HCT116 (cell line): ENCODE results near the gene GPBAR1. TPM values are rescaled to one million over a fixed set of nuclear protein-coding genes. Genes with fewer than 3 reads are reported as not detected.

Source experiments
- ATAC-seq: fragments of 200-7000 bp; cut with Tn5 transposase; 2 replicates; pipeline ENCODE4 v1.9.1; 2020; ENCODE audit warnings: mild to moderate bottlenecking, moderate library complexity
- BruUV-seq: library from RNA; stranded (reverse); fragments of 400-500 nt; replicated peaks from 2 replicates; lab custom pipeline; 2021; lab: Mats Ljungman, UMichigan
- CTCF ChIA-PET: fragments of 300-600 bp; sonication (Branson Sonifier 250); formaldehyde crosslinking; loops from one replicate; lab custom pipeline; 2021; ENCODE audit warnings: antibody characterized with exemption; lab: Charles Lee
- POLR2A ChIA-PET: fragments of 300-600, 350-600 bp; sonication (Branson Sonifier 250); formaldehyde crosslinking; loops from one replicate; lab custom pipeline; 2021; ENCODE audit warnings: antibody characterized with exemption; lab: Charles Lee
- RAD21 ChIA-PET, 2 experiments: fragments of 300-600 bp; sonication (Branson Sonifier 250); formaldehyde crosslinking; loops; one replicate each; lab custom pipeline; 2023; ENCODE audit warnings: low total read pairs in 2 of 2; ENCODE audit not compliant: uncharacterized antibody in 2 of 2, unreplicated experiment in 2 of 2, low non-redundant PET in 1 of 2; lab: Charles Lee
- DNase-seq: peaks from one replicate; pipeline ENCODE4 v3.0.0-alpha.2; 2010; ENCODE audit warnings: low read depth, low spot score
- H2AFZ ChIP-seq: fragments of 200-600 bp; shearing (Covaris generic), sonication (generic); 2 replicates; pipeline ENCODE4 v1.6.1; 2017; ENCODE audit warnings: low read depth, mixed run types, mixed read lengths, antibody characterized with exemption, low read length; ENCODE audit not compliant: poor library complexity, severe bottlenecking
- H3K27ac ChIP-seq: 2 replicates; pipeline ENCODE4 v1.5.1; 2012; ENCODE audit warnings: low read depth, low read length
- H3K27me3 ChIP-seq: fragments of 200-600 bp; sonication (generic); 2 replicates; pipeline ENCODE4 v1.6.1; 2016; ENCODE audit warnings: mixed run types, low read length, mixed read lengths; ENCODE audit not compliant: insufficient read depth
- H3K36me3 ChIP-seq, 2 experiments: fragments of 200-500 bp in 1 of 2; fragments of 200-600 bp in 1 of 2; sonication (Bioruptor generic) in 1 of 2; sonication (generic) in 1 of 2; 2 replicates each; pipeline versions ENCODE4 v1.5.1 to v1.6.1; 2014 to 2016; ENCODE audit warnings: low read length in 2 of 2, inconsistent platforms in 1 of 2, mixed read lengths in 1 of 2, mixed run types in 1 of 2; ENCODE audit not compliant: insufficient read depth in 2 of 2, control insufficient read depth in 1 of 2
- H3K4me1 ChIP-seq, 2 experiments: fragments of 200-600 bp in 1 of 2; sonication (generic) in 1 of 2; 2 replicates each; pipeline versions ENCODE4 v1.5.1 to v1.6.1; 2012 to 2017; ENCODE audit warnings: low read length in 2 of 2, inconsistent platforms in 1 of 2, mild to moderate bottlenecking in 1 of 2, mixed read lengths in 1 of 2, mixed run types in 1 of 2, moderate library complexity in 1 of 2; ENCODE audit not compliant: insufficient read depth in 2 of 2, control insufficient read depth in 1 of 2
- H3K4me2 ChIP-seq: fragments of 200-600 bp; sonication (generic); 2 replicates; pipeline ENCODE4 v1.6.1; 2017; ENCODE audit warnings: mixed run types, low read length, mixed read lengths
- H3K4me3 ChIP-seq, 2 experiments: fragments of 200-600 bp in 1 of 2; sonication (generic) in 1 of 2; replicated peaks in 1 of 2; 2 replicates each; pipeline ENCODE4 v1.5.1; 2011 to 2016; ENCODE audit warnings: low read length in 2 of 2, control low read depth in 1 of 2, low read depth in 1 of 2, mild to moderate bottlenecking in 1 of 2, mixed read lengths in 1 of 2, mixed run types in 1 of 2
- H3K79me2 ChIP-seq: fragments of 200-600 bp; sonication (generic); 2 replicates; pipeline ENCODE4 v1.6.1; 2017; ENCODE audit warnings: mild to moderate bottlenecking, mixed run types, low read length, moderate library complexity, mixed read lengths; ENCODE audit not compliant: insufficient read depth
- H3K9ac ChIP-seq: fragments of 200-600 bp; sonication (generic); 2 replicates; pipeline ENCODE4 v1.6.1; 2016; ENCODE audit warnings: low read length, mixed read lengths
- H3K9me2 ChIP-seq: fragments of 200-600 bp; sonication (generic), shearing (Covaris generic); 2 replicates; pipeline ENCODE4 v1.6.1; 2017; ENCODE audit warnings: mixed run types, mild to moderate bottlenecking, moderate library complexity; ENCODE audit not compliant: insufficient read depth
- H3K9me3 ChIP-seq, 2 experiments: fragments of 200-500 bp in 1 of 2; fragments of 200-600 bp in 1 of 2; sonication (Bioruptor generic) in 1 of 2; sonication (generic) in 1 of 2; 2 replicates each; pipeline ENCODE4 v1.6.1; 2014 to 2017; ENCODE audit warnings: low read length in 2 of 2, mixed read lengths in 2 of 2, inconsistent platforms in 1 of 2, low read depth in 1 of 2, mild to moderate bottlenecking in 1 of 2, mixed run types in 1 of 2, moderate library complexity in 1 of 2; ENCODE audit not compliant: control insufficient read depth in 1 of 2, insufficient read depth in 1 of 2
- H4K20me1 ChIP-seq: fragments of 200-600 bp; sonication (generic), shearing (Covaris generic); 2 replicates; pipeline ENCODE4 v1.6.1; 2017; ENCODE audit warnings: mixed run types, mild to moderate bottlenecking, moderate library complexity; ENCODE audit not compliant: insufficient read depth
- ATF3 ChIP-seq: IDR thresholded peaks from 2 replicates; pipeline ENCODE4 v1.6.1; 2012
- CEBPB ChIP-seq: IDR thresholded peaks from 2 replicates; pipeline ENCODE4 v1.6.1; 2012; ENCODE audit warnings: low read depth
- CTCF ChIP-seq, 3 experiments: fragments of 200-600 bp in 1 of 3; sonication (generic) in 1 of 3; IDR thresholded peaks in 2 of 3; conservative IDR thresholded peaks in 1 of 3; 2 replicates each; pipeline ENCODE4 v1.5.1; 2012 to 2017; ENCODE audit warnings: low read depth in 2 of 3, low read length in 2 of 3, antibody characterized with exemption in 1 of 3, borderline replicate concordance in 1 of 3, control low read depth in 1 of 3, mild to moderate bottlenecking in 1 of 3, mixed read lengths in 1 of 3, mixed run types in 1 of 3, moderate library complexity in 1 of 3; ENCODE audit not compliant: insufficient read depth in 1 of 3
- EGR1 ChIP-seq: IDR thresholded peaks from 2 replicates; pipeline ENCODE4 v1.6.1; 2012; ENCODE audit warnings: low read depth
- ELF1 ChIP-seq: IDR thresholded peaks from 2 replicates; pipeline ENCODE4 v1.6.1; 2012; ENCODE audit warnings: low read depth, borderline replicate concordance
- EZH2 ChIP-seq: fragments of 200-600 bp; sonication (generic); IDR thresholded peaks from 2 replicates; pipeline ENCODE4 v1.6.1; 2017; ENCODE audit warnings: antibody characterized with exemption, mixed run types
- EZH2phosphoT487 ChIP-seq: fragments of 200-600 bp; IDR thresholded peaks from 2 replicates; pipeline ENCODE4 v1.6.1; 2018; ENCODE audit warnings: antibody characterized with exemption, borderline replicate concordance
- FOSL1 ChIP-seq: IDR thresholded peaks from 2 replicates; pipeline ENCODE4 v1.6.1; 2012; ENCODE audit warnings: low read depth
- MAX ChIP-seq: IDR thresholded peaks from 2 replicates; pipeline ENCODE4 v1.6.1; 2012
- POLR2A ChIP-seq: IDR thresholded peaks from 2 replicates; pipeline ENCODE4 v1.7.0; 2011; ENCODE audit warnings: borderline replicate concordance; ENCODE audit not compliant: insufficient read depth, insufficient read length; ENCODE audit errors: extremely low read depth
- POLR2AphosphoS5 ChIP-seq: IDR thresholded peaks from 2 replicates; pipeline ENCODE4 v1.6.1; 2011; ENCODE audit warnings: mild to moderate bottlenecking, low read depth, low read length, moderate library complexity
- RAD21 ChIP-seq: IDR thresholded peaks from 2 replicates; pipeline ENCODE4 v1.6.1; 2012; ENCODE audit warnings: low read depth, mild to moderate bottlenecking
- SP1 ChIP-seq: IDR thresholded peaks from 2 replicates; pipeline ENCODE4 v1.6.1; 2012; ENCODE audit warnings: low read depth
- SRF ChIP-seq: IDR thresholded peaks from 2 replicates; pipeline ENCODE4 v1.6.1; 2012; ENCODE audit warnings: low read depth
- TCF7L2 ChIP-seq: IDR thresholded peaks from 2 replicates; pipeline ENCODE4 v1.7.0; 2011; ENCODE audit warnings: borderline replicate concordance, inconsistent platforms; ENCODE audit not compliant: insufficient read depth, insufficient read length; ENCODE audit errors: extremely low read depth
- YY1 ChIP-seq: IDR thresholded peaks from 2 replicates; pipeline ENCODE4 v1.6.1; 2011; ENCODE audit warnings: low read length, low read depth, moderate library complexity, mild to moderate bottlenecking; ENCODE audit not compliant: insufficient replicate concordance; ENCODE audit errors: extremely low read depth
- ZFX ChIP-seq: fragments of 450-650 bp; IDR thresholded peaks from 2 replicates; pipeline ENCODE4 v1.6.1; 2017
- ZNF274 ChIP-seq: fragments of 200-500 bp; sonication (Bioruptor generic); IDR thresholded peaks from 2 replicates; pipeline ENCODE4 v1.6.1; 2014; ENCODE audit warnings: mild to moderate bottlenecking, low read depth, low read length, inconsistent platforms
- intact Hi-C: fragments of 100-400 bp; cut with micrococcal nuclease; formaldehyde crosslinking; loops from 2 replicates; pipeline ENCODE4 v1.10.0; 2022
- total RNA-seq: library from RNA; stranded (reverse); gene quantifications from one replicate; pipeline ENCODE4 v1.2.1, GENCODE V29; 2021; ENCODE audit not compliant: unreplicated experiment

GPBAR1 gene
- total RNA-seq, 1 experiment from 2014 or later, result 0.27 TPM

GRCh38 chr2:218262237-218262600, 1.4 kb downstream of the GPBAR1 start:
- peaks cover 0 to 5% of the 10 kb centered on the region in 2 experiments; a peak in 1 of 4 replicates for H3K4me1 ChIP-seq
- no peak overlapping the region for H3K4me3 ChIP-seq
- peaks cover 9% of the 10 kb centered on the region in 2 experiments; a peak in 2 of 4 replicates for H3K36me3 ChIP-seq
- TF ChIP-seq EZH2phosphoT487 (no peak), SRF (no peak), RAD21 (no peak), TCF7L2 (no peak), CTCF (IDR thresholded peaks at IDR 0.05 in 2 of 3, conservative IDR thresholded peaks at IDR 0.05 in 1 of 3; ENCODE audit: borderline replicate concordance in 1 of 3, insufficient read depth in 1 of 3, low read depth in 2 of 3, low read length in 2 of 3) (no peak), POLR2A (no peak), CEBPB (no peak), YY1 (no peak), EGR1 (no peak), ZNF274 (no peak), SP1 (no peak), ZFX (no peak), FOSL1 (no peak), EZH2 (no peak), ELF1 (no peak), POLR2AphosphoS5 (no peak), MAX (no peak), ATF3 (no peak)
- TF ChIP-seq, all 23 proteins: peak for 0
- ChIA-PET CTCF (interaction anchor here (0.9 kb wide), 1 partner anchor 9 kb away, joined by 3 read pairs; no protein-coding TSS in a partner anchor), RAD21 (no interaction called here), POLR2A (no interaction called here)
- no TSS peak for BruUV-seq
- intact Hi-C loops, result no loop called here
- Histone ChIP-seq H3K9me2 (no peaks in the 10 kb centered on the region), H3K4me2 (no peak overlapping the region), H3K9ac (no peak overlapping the region), H3K27ac (no peak overlapping the region), H2AFZ (no peak overlapping the region), H3K79me2 (no peaks in the 10 kb centered on the region), H3K9me3 (no peaks in the 10 kb centered on the region), H4K20me1 (no peaks in the 10 kb centered on the region), H3K27me3 (no peaks in the 10 kb centered on the region)
- no peak for ATAC-seq
- DNase-seq, result no peak
